ENCODE data around the gene NKD1.

The NKD1 gene

GRCh38 chr16:50607970-50608557 is 59.9 kb downstream of the NKD1 start:
- no peak overlapping the region for H3K27ac Mint-ChIP-seq

GRCh38 chr16:50609049-50609448 is 60.9 kb downstream of the NKD1 start:
- DNase-seq (no peak), ATAC-seq (no peak)
- Mint-ChIP-seq H3K27me3 (no peaks in the 10 kb centered on the region), H3K27ac (no peak overlapping the region), H3K4me1 (peaks cover 2% of the 10 kb centered on the region), H3K36me3 (ENCODE audit: low read depth) (no peaks in the 10 kb centered on the region), H3K4me3 (no peak overlapping the region), H3K9me3 (no peaks in the 10 kb centered on the region)

More at GRCh38 chr16:50607970-50608557, 59.9 kb downstream of the NKD1 start:
- Mint-ChIP-seq H3K4me1 (peaks cover 7% of the 10 kb centered on the region), H3K4me3 (no peak overlapping the region), H3K36me3 (ENCODE audit: low read depth) (no peaks in the 10 kb centered on the region), H3K27me3 (no peaks in the 10 kb centered on the region), H3K9me3 (no peaks in the 10 kb centered on the region)
- ATAC-seq = no peak
- DNase-seq = no peak

- H3K36me3 Mint-ChIP-seq (ENCODE audit: low read depth) = no peaks in the 10 kb centered on the region
- no peaks in the 10 kb centered on the region for H3K27me3 Mint-ChIP-seq
- H3K9me3 Mint-ChIP-seq = no peaks in the 10 kb centered on the region
- DNase-seq (no peak), ATAC-seq (no peak)
- no peak overlapping the region for H3K4me3 Mint-ChIP-seq
- no peak overlapping the region for H3K27ac Mint-ChIP-seq
- peaks cover 2% of the 10 kb centered on the region for H3K4me1 Mint-ChIP-seq
These were observed 61.3 kb downstream of the NKD1 start for GRCh38 chr16:50609471-50609870.

- no peak overlapping the region for H3K27ac Mint-ChIP-seq
- H3K4me1 Mint-ChIP-seq = peaks cover 2% of the 10 kb centered on the region
- no peak overlapping the region for H3K4me3 Mint-ChIP-seq
- no peaks in the 10 kb centered on the region for H3K27me3 Mint-ChIP-seq
- DNase-seq (no peak), ATAC-seq (no peak)
- no peaks in the 10 kb centered on the region for H3K9me3 Mint-ChIP-seq
- no peaks in the 10 kb centered on the region for H3K36me3 Mint-ChIP-seq (ENCODE audit: low read depth)
These were observed 62.4 kb downstream of the NKD1 start for GRCh38 chr16:50610331-50611262.

- H3K4me1 Mint-ChIP-seq = peaks cover 2% of the 10 kb centered on the region
- H3K27me3 Mint-ChIP-seq = no peaks in the 10 kb centered on the region
- H3K4me3 Mint-ChIP-seq = no peak overlapping the region
- DNase-seq (no peak), ATAC-seq (no peak)
- H3K9me3 Mint-ChIP-seq = no peaks in the 10 kb centered on the region
- H3K27ac Mint-ChIP-seq = no peak overlapping the region
- no peaks in the 10 kb centered on the region for H3K36me3 Mint-ChIP-seq (ENCODE audit: low read depth)
These were observed 63.2 kb downstream of the NKD1 start for GRCh38 chr16:50611332-50611934.

- H3K4me1 Mint-ChIP-seq = peaks cover 5% of the 10 kb centered on the region
- H3K27me3 Mint-ChIP-seq = no peaks in the 10 kb centered on the region
- no peaks in the 10 kb centered on the region for H3K9me3 Mint-ChIP-seq
- H3K36me3 Mint-ChIP-seq (ENCODE audit: low read depth) = no peaks in the 10 kb centered on the region
- H3K27ac Mint-ChIP-seq = no peak overlapping the region
- DNase-seq (no peak), ATAC-seq (no peak)
- no peak overlapping the region for H3K4me3 Mint-ChIP-seq
These were observed 64.0 kb downstream of the NKD1 start for GRCh38 chr16:50611995-50612848.

- ATAC-seq = no peak
These were observed 64.6 kb downstream of the NKD1 start for GRCh38 chr16:50612849-50613198.

GRCh38 chr16:50613281-50613963 is 65.2 kb downstream of the NKD1 start:
- H3K36me3 Mint-ChIP-seq (ENCODE audit: low read depth) = no peaks in the 10 kb centered on the region
- peaks cover 7% of the 10 kb centered on the region for H3K4me1 Mint-ChIP-seq
- H3K4me3 Mint-ChIP-seq = no peak overlapping the region
- H3K27ac Mint-ChIP-seq = no peak overlapping the region
- H3K9me3 Mint-ChIP-seq = no peaks in the 10 kb centered on the region
- no peaks in the 10 kb centered on the region for H3K27me3 Mint-ChIP-seq
- DNase-seq (no peak), ATAC-seq (no peak)

More at GRCh38 chr16:50612849-50613198, 64.6 kb downstream of the NKD1 start:
- H3K4me3 Mint-ChIP-seq = no peak overlapping the region
- H3K9me3 Mint-ChIP-seq = no peaks in the 10 kb centered on the region
- no peaks in the 10 kb centered on the region for H3K36me3 Mint-ChIP-seq (ENCODE audit: low read depth)
- H3K4me1 Mint-ChIP-seq = peaks cover 7% of the 10 kb centered on the region
- H3K27ac Mint-ChIP-seq = no peak overlapping the region
- no peaks in the 10 kb centered on the region for H3K27me3 Mint-ChIP-seq
- no peak for DNase-seq

- DNase-seq (no peak), ATAC-seq (no peak)
- peaks cover 7% of the 10 kb centered on the region for H3K4me1 Mint-ChIP-seq
- no peaks in the 10 kb centered on the region for H3K9me3 Mint-ChIP-seq
- no peak overlapping the region for H3K4me3 Mint-ChIP-seq
- H3K27ac Mint-ChIP-seq = no peak overlapping the region
- H3K27me3 Mint-ChIP-seq = no peaks in the 10 kb centered on the region
- H3K36me3 Mint-ChIP-seq (ENCODE audit: low read depth) = no peaks in the 10 kb centered on the region
These were observed 65.8 kb downstream of the NKD1 start for GRCh38 chr16:50613964-50614474.

- Mint-ChIP-seq H3K27ac (no peak overlapping the region), H3K4me3 (no peak overlapping the region), H3K4me1 (peaks cover 7% of the 10 kb centered on the region), H3K36me3 (ENCODE audit: low read depth) (no peaks in the 10 kb centered on the region), H3K27me3 (no peaks in the 10 kb centered on the region), H3K9me3 (no peaks in the 10 kb centered on the region)
- ATAC-seq = no peak
- no peak for DNase-seq
These were observed 66.9 kb downstream of the NKD1 start for GRCh38 chr16:50614955-50615724.

- no peaks in the 10 kb centered on the region for H3K9me3 Mint-ChIP-seq
- DNase-seq (no peak), ATAC-seq (no peak)
- H3K4me1 Mint-ChIP-seq = peaks cover 7% of the 10 kb centered on the region
- H3K27ac Mint-ChIP-seq = no peak overlapping the region
- no peak overlapping the region for H3K4me3 Mint-ChIP-seq
- H3K36me3 Mint-ChIP-seq (ENCODE audit: low read depth) = no peaks in the 10 kb centered on the region
- no peaks in the 10 kb centered on the region for H3K27me3 Mint-ChIP-seq
These were observed 67.7 kb downstream of the NKD1 start for GRCh38 chr16:50615891-50616290.

- H3K4me3 Mint-ChIP-seq = no peak overlapping the region
- ATAC-seq (no peak), DNase-seq (no peak)
- no peaks in the 10 kb centered on the region for H3K27me3 Mint-ChIP-seq
- no peaks in the 10 kb centered on the region for H3K9me3 Mint-ChIP-seq
- H3K4me1 Mint-ChIP-seq = peaks cover 7% of the 10 kb centered on the region
- no peaks in the 10 kb centered on the region for H3K36me3 Mint-ChIP-seq (ENCODE audit: low read depth)
- H3K27ac Mint-ChIP-seq = no peak overlapping the region
These were observed 68.2 kb downstream of the NKD1 start for GRCh38 chr16:50616386-50616785.

- Mint-ChIP-seq H3K36me3 (ENCODE audit: low read depth) (no peaks in the 10 kb centered on the region), H3K27me3 (no peaks in the 10 kb centered on the region), H3K4me3 (no peak overlapping the region), H3K27ac (no peak overlapping the region), H3K4me1 (peaks cover 7% of the 10 kb centered on the region), H3K9me3 (no peaks in the 10 kb centered on the region)
- DNase-seq (no peak), ATAC-seq (no peak)
These were observed 68.9 kb downstream of the NKD1 start for GRCh38 chr16:50616883-50617645.
